GM12801 (cell line): Measurements from ENCODE around the gene IFIT1B.

Experiments
- CTCF ChIP-seq: IDR thresholded peaks from one replicate; pipeline ENCODE4 v1.5.1; 2011; ENCODE audit warnings: control low read depth; ENCODE audit not compliant: insufficient read length; ENCODE audit errors: extremely low read depth

IFIT1B gene

DNA sequence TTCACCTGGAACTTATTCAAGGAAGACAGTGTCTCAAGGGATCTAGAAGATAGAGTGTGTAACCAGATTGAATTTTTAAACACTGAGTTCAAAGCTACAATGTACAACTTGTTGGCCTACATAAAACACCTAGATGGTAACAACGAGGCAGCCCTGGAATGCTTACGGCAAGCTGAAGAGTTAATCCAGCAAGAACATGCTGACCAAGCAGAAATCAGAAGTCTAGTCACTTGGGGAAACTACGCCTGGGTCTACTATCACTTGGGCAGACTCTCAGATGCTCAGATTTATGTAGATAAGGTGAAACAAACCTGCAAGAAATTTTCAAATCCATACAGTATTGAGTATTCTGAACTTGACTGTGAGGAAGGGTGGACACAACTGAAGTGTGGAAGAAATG, 39.1 kb upstream of the IFIT1B start:
- TF ChIP-seq CTCF, result no peak

DNA sequence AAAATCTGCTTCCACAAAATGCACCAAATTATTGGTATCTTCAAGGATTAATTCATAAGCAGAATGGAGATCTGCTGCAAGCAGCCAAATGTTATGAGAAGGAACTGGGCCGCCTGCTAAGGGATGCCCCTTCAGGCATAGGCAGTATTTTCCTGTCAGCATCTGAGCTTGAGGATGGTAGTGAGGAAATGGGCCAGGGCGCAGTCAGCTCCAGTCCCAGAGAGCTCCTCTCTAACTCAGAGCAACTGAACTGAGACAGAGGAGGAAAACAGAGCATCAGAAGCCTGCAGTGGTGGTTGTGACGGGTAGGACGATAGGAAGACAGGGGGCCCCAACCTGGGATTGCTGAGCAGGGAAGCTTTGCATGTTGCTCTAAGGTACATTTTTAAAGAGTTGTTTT, 38.0 kb upstream of the IFIT1B start:
- no peak for TF ChIP-seq CTCF

DNA sequence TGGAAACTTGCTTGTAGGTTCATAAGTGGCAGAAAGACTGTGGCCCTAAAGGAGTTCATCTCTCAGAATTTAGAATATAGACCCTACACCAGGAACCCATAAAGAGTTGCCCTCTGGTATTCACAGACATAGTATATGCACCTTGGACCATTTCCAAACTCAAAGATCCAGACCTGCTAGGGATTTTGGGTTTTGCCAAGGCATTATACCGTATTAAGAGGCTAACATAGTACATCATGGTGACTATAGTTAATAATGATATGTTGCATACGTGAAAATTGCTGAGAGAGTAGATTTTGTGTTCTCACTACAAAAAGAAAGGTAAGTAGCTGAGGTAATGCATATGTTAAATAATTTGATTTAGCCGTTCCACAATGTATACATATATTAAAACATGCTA, 36.2 kb upstream of the IFIT1B start:
- TF ChIP-seq CTCF, result no peak

DNA sequence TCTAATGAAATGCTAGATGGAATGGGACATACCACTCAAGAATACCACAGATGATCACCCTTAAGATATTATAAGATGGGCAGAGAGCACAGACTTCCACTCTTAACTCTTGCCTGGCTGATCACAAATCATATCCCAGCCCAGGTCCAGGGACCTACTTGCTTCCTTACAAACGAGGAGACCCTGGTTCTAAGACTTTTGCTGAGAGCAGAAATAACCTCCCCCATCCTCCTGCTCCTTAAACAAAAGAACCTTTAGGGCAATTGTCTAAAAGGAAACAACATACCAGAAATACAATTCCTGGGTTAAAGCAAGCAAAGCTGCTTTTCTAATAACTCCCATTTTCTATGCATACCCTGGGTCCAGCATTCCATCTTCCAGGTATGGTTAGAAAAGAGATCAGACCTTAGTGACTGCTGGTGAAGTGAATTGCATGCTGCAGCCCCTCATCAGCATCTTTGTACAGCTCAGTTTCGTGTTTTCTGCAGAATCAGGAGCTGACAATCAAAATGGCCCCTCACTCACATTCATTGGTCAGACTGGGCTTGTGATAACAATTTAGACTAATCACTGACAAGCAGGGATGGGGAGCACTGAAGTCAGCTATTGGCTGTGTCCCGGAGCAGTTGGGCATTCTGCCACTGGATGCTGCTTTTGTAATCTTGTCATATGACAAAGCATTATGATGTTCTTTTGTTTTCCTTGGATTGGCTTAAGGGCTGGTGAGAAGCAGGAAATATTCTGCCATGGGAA, 35.5 kb upstream of the IFIT1B start:
- TF ChIP-seq CTCF, result no peak

DNA sequence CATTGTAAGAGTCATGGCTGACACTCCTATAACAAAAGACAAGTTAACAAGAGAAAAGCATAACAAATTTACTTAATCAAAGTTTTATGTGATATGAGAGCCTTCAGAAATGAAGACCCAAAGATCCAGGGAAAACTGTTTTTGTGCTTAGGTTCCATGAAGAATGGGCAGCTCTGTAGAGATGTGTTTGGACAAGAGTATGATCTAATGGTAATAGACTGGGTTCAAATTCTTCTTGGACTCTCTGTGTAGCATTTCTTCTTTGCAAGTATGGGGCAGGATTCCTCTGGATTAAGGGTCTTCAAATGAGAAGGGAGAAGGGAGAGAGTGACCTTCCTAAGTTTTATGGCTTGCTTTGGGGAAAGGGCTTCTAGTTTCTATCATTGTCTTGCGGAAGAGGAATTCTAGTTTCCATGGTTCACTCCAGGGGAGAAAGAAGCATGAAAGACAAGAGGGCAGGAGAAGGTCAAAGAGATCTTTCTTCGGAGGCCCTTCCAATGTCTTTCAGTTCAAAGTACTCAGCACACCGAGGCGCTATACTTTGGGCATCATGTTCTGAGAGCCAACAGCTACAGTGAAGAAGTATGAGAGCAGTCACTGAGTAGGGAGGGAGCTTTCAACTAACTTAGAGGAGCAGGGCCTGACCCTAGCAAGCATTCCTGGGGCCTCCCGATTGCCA, 34.6 kb upstream of the IFIT1B start:
- no peak for TF ChIP-seq CTCF

DNA sequence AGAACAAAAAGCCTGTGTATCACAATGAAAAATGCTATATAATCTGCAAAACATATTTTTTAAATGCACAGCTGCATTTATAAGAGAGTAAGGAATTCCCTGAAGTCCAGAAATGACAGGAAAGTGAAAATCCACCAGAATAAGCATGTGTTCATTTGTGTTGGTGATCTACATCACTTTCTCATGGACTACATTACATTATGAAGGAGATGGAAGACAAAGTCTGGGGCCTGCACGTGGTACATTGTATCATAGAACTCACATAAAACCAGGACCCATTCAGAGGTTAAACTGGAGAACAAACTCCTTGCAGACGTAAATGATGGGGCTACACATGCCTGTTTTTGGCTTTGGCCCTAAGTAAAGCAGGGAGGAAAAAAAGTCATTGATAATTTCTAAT, 33.7 kb upstream of the IFIT1B start:
- TF ChIP-seq CTCF, result no peak

DNA sequence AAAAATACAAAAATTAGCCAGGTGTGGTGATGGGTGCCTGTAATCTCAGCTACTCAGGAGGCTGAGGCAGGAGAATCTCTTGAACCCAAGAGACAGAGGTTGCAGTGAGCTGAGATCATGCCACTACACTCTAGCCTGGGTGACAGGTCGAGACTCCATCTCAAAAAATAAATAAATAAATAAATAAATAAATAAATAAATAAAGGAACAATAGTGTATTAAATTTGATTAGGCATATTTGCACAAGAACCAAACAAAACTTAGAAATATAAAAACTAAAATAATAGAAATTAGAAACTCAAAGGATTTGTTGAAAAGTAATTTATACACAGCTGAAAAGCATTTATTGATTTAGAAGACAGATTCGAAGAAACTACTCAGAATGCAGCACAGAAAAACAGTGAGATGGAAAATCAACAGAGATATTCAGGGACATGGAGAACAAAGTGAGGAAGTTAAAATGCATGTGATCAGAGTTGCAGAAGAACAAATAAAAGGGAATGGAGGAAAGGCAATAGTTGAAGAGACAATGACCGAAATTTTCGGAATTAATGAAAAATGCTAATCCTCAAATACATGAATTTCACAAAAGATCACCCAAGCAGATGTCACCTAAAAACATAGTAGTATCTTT, 32.4 kb upstream of the IFIT1B start:
- TF ChIP-seq CTCF, result no peak
